Uterus (tissue), 4 donors: ENCODE measurements around the gene HIVEP3. TPM values are rescaled to one million over a fixed set of nuclear protein-coding genes. Genes with fewer than 3 reads are reported as not detected.

Experiments
- DNase-seq, 2 donors: peaks; one replicate each; pipeline ENCODE4 v3.0.0-alpha.2; 2019 to 2020
- H3K27ac ChIP-seq, 2 donors: fragments of 200-600 bp; sonication (generic); 1 replicate in 1 of 2; 2 replicates in 1 of 2; pipeline ENCODE4 v1.5.1; 2016 to 2018
- H3K27me3 ChIP-seq, 2 donors: fragments of 200-600 bp; sonication (generic); one replicate each; pipeline ENCODE4 v1.5.1; 2018 to 2019; ENCODE audit warnings: control low read depth in 1 of 2
- H3K36me3 ChIP-seq, 2 donors: fragments of 200-600 bp; sonication (generic); one replicate each; pipeline ENCODE4 v1.5.1; 2019; ENCODE audit warnings: control low read depth in 1 of 2
- H3K4me1 ChIP-seq, 2 donors: fragments of 200-600 bp; sonication (generic); one replicate each; pipeline ENCODE4 v1.5.1; 2018 to 2019; ENCODE audit warnings: control low read depth in 1 of 2
- H3K4me3 ChIP-seq, 2 donors: fragments of 200-600 bp; sonication (generic); 1 replicate in 1 of 2; 2 replicates in 1 of 2; pipeline ENCODE4 v1.5.1; 2018 to 2019; ENCODE audit warnings: mild to moderate bottlenecking in 1 of 2
- H3K9me3 ChIP-seq, 2 donors: fragments of 200-600 bp; sonication (generic); one replicate each; pipeline ENCODE4 v1.5.1; 2019; ENCODE audit warnings: control low read depth in 1 of 2
- CTCF ChIP-seq, 4 experiments: fragments of 200-600 bp in 2 of 4; fragments of 450-650 bp in 2 of 4; sonication (generic) in 2 of 4; IDR thresholded peaks; one replicate each; pipeline ENCODE4 v1.5.1; 2016 to 2019; ENCODE audit warnings: antibody characterized with exemption in 4 of 4, mild to moderate bottlenecking in 2 of 4, moderate library complexity in 1 of 4
- POLR2A ChIP-seq, 2 donors: fragments of 450-650 bp; IDR thresholded peaks; one replicate each; pipeline ENCODE4 v1.6.1; 2016; ENCODE audit warnings: antibody characterized with exemption in 2 of 2, mild to moderate bottlenecking in 1 of 2, moderate library complexity in 1 of 2
- intact Hi-C: fragments of 100-400 bp; cut with DNase I; formaldehyde crosslinking; loops from one replicate; pipeline ENCODE4 v1.15.1; 2023; ENCODE audit warnings: low total_unique reads
- total RNA-seq, 4 donors: library from RNA; depleted of rRNA in 3 of 4; stranded (reverse); fragments of >200 nt in 3 of 4; gene quantifications; one replicate each; pipeline versions ENCODE4 v1.1.0 to v1.2.4, GENCODE V29; 2014 to 2023
- donor health status: DM: yes; HTN: yes; CAD: no.

The HIVEP3 gene
- total RNA-seq, 4 donors from 2014 or later, result 0.51 to 7.6 (median 2.9) TPM

- intact Hi-C loops, result no loop called here
- no peaks in the 10 kb centered on the region for H3K36me3 ChIP-seq
- no peak overlapping the region for H3K27ac ChIP-seq
- H3K4me1 ChIP-seq, result peaks cover 0 to 10% of the 10 kb centered on the region in 2 donors
- no peak for TF ChIP-seq CTCF (IDR thresholded peaks at IDR 0.05)
- no peak for TF ChIP-seq POLR2A (IDR thresholded peaks at IDR 0.05)
- H3K27me3 ChIP-seq, result no peaks in the 10 kb centered on the region
- no peaks in the 10 kb centered on the region for H3K9me3 ChIP-seq
- no peak overlapping the region for H3K4me3 ChIP-seq
- peak; percentile 3 for DNase-seq
Measured at GRCh38 chr1:41538741-41539417, 379.8 kb downstream of the HIVEP3 start.

- DNase-seq, result peak; percentile 63 to 70
Measured at GRCh38 chr1:41537788-41538351, 380.9 kb downstream of the HIVEP3 start.

GRCh38 chr1:41537251-41537650, 381.5 kb downstream of the HIVEP3 start:
- no peak overlapping the region for H3K27ac ChIP-seq
- DNase-seq, result peak; percentile 9 to 16
- no peaks in the 10 kb centered on the region for H3K9me3 ChIP-seq
- no peak for TF ChIP-seq POLR2A (IDR thresholded peaks at IDR 0.05)
- no peak for TF ChIP-seq CTCF (IDR thresholded peaks at IDR 0.05)
- H3K4me1 ChIP-seq, result peaks cover 0 to 10% of the 10 kb centered on the region in 2 donors
- no peaks in the 10 kb centered on the region for H3K27me3 ChIP-seq
- H3K4me3 ChIP-seq, result no peak overlapping the region
- H3K36me3 ChIP-seq, result no peaks in the 10 kb centered on the region
- intact Hi-C loops, result no loop called here

More at GRCh38 chr1:41537788-41538351, 380.9 kb downstream of the HIVEP3 start:
- Histone ChIP-seq H3K27me3 (no peaks in the 10 kb centered on the region), H3K4me3 (no peak overlapping the region), H3K4me1 (peaks cover 0 to 10% of the 10 kb centered on the region in 2 donors), H3K27ac (no peak overlapping the region), H3K36me3 (no peaks in the 10 kb centered on the region), H3K9me3 (no peaks in the 10 kb centered on the region)
- intact Hi-C loops, result no loop called here
- TF ChIP-seq CTCF (IDR thresholded peaks at IDR 0.05) (no peak), POLR2A (IDR thresholded peaks at IDR 0.05) (no peak)

GRCh38 chr1:41536361-41536802, 382.3 kb downstream of the HIVEP3 start:
- DNase-seq, result peak; percentile 4 to 11
- Histone ChIP-seq H3K36me3 (no peaks in the 10 kb centered on the region), H3K9me3 (no peaks in the 10 kb centered on the region), H3K4me1 (peaks cover 0 to 10% of the 10 kb centered on the region in 2 donors), H3K27me3 (no peaks in the 10 kb centered on the region), H3K27ac (no peak overlapping the region), H3K4me3 (no peak overlapping the region)
- intact Hi-C loops, result no loop called here
- TF ChIP-seq CTCF (IDR thresholded peaks at IDR 0.05) (no peak), POLR2A (IDR thresholded peaks at IDR 0.05) (no peak)

- Histone ChIP-seq H3K36me3 (no peaks in the 10 kb centered on the region), H3K9me3 (no peaks in the 10 kb centered on the region), H3K27me3 (no peaks in the 10 kb centered on the region), H3K27ac (no peak overlapping the region), H3K4me1 (peaks cover 0 to 10% of the 10 kb centered on the region in 2 donors), H3K4me3 (no peak overlapping the region)
- DNase-seq, result no peak
- intact Hi-C loops, result no loop called here
- TF ChIP-seq POLR2A (IDR thresholded peaks at IDR 0.05) (no peak), CTCF (IDR thresholded peaks at IDR 0.05) (no peak)
Measured at GRCh38 chr1:41535716-41536115, 383.0 kb downstream of the HIVEP3 start.
